HPDE6-E6E7 (cell line): ENCODE data around the gene TFCP2L1.

Experiments used
- DNase-seq: peaks from one replicate; pipeline ENCODE4 v3.0.0; 2011; ENCODE audit warnings: missing footprints; ENCODE audit errors: extremely low spot score

TFCP2L1 gene

DNA sequence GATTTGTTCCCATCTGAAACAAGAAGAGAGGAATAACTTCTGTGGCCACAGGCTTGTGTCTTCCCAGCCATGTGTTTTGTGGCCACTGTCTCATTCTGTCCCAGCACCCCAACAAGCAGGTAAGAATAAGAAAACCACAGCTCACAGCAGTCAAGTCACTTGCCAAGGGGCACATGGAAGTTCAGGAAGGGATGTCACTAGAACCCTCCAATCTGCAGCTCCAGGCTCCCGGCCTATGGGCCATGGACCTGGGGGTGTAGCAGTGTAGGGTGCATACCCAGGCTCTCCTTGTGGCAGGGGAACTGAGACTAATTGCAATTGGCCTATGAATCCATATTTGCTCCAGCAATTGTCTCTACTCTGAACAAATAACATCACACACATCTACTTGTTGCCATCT is 112.5 kb downstream of the TFCP2L1 start:
- DNase-seq: no peak

- no peak for DNase-seq
These were observed 113.3 kb downstream of the TFCP2L1 start for GRCh38 chr2:121171625-121172119.

GRCh38 chr2:121170577-121170976 is 114.4 kb downstream of the TFCP2L1 start:
- no peak for DNase-seq

GRCh38 chr2:121167411-121167810 is 117.6 kb downstream of the TFCP2L1 start:
- DNase-seq: no peak
